ENCODE results near the gene CYTH3. TPM values are rescaled to one million over a fixed set of nuclear protein-coding genes. Genes with fewer than 3 reads are reported as not detected.
"Not testable (repeated sequence)": the region's sequence is repeated elsewhere in the genome, so short reads cannot be mapped to it uniquely, and the experiment has no call there.

The CYTH3 gene
- total and polyA plus RNA-seq, 8 donors = 3.4 to 12.5 (median 4.5) TPM

- FAIRE-seq = no peak
- TF ChIP-seq CTCF (IDR thresholded peaks at IDR 0.05) = no peak
- no peak for ATAC-seq
- Histone ChIP-seq H3K4me1 (no peaks in the 10 kb centered on the region), H3K9me3 (no peaks in the 10 kb centered on the region), H3K4me3 (no peak overlapping the region), H3K27me3 (no peaks in the 10 kb centered on the region), H3K36me3 (no peaks in the 10 kb centered on the region), H3K27ac (no peak overlapping the region)
- intact Hi-C loops (cut with DNase I) = no loop called here
- DNase-seq = no peak
- WGBS, 2 donors = 93 to 96% methylated on average over 11 of the region's 11 CpGs
Measured at GRCh38 chr7:6200971-6201370, 71.5 kb downstream of the CYTH3 start.

GRCh38 chr7:6198689-6199595 lies 73.5 kb downstream of the CYTH3 start:
- FAIRE-seq (no peak), DNase-seq (no peak), ATAC-seq (no peak)
- Histone ChIP-seq H3K36me3 (no peaks in the 10 kb centered on the region), H3K27ac (no peak overlapping the region), H3K27me3 (no peaks in the 10 kb centered on the region), H3K4me3 (no peak overlapping the region), H3K4me1 (no peaks in the 10 kb centered on the region), H3K9me3 (no peaks in the 10 kb centered on the region)
- TF ChIP-seq CTCF (IDR thresholded peaks at IDR 0.05) = no peak
- 79 to 91% methylated on average over 4 of the region's 4 CpGs for WGBS, 2 donors
- intact Hi-C loops (cut with DNase I) = no loop called here

- WGBS, 2 donors = 91 to 93% methylated on average over 8 of the region's 8 CpGs
- no peaks in the 10 kb centered on the region for H3K9me3 ChIP-seq
- FAIRE-seq (no peak), DNase-seq (no peak), ATAC-seq (no peak)
- no peak for TF ChIP-seq CTCF (IDR thresholded peaks at IDR 0.05)
- H3K27me3 ChIP-seq = no peaks in the 10 kb centered on the region
- no peaks in the 10 kb centered on the region for H3K4me1 ChIP-seq
- intact Hi-C loops (cut with DNase I) = no loop called here
- H3K4me3 ChIP-seq = no peak overlapping the region
- H3K36me3 ChIP-seq = no peaks in the 10 kb centered on the region
- no peak overlapping the region for H3K27ac ChIP-seq
Measured at GRCh38 chr7:6197801-6198551, 74.4 kb downstream of the CYTH3 start.

- TF ChIP-seq CTCF (IDR thresholded peaks at IDR 0.05) = no peak
- ATAC-seq (no peak), DNase-seq (no peak), FAIRE-seq (no peak)
- no peaks in the 10 kb centered on the region for H3K27me3 ChIP-seq
- 86 to 88% methylated on average over 8 of the region's 8 CpGs for WGBS, 2 donors
- H3K4me1 ChIP-seq = no peaks in the 10 kb centered on the region
- intact Hi-C loops (cut with DNase I) = no loop called here
- no peaks in the 10 kb centered on the region for H3K9me3 ChIP-seq
- H3K4me3 ChIP-seq = no peak overlapping the region
- no peaks in the 10 kb centered on the region for H3K36me3 ChIP-seq
- H3K27ac ChIP-seq = no peak overlapping the region
Measured at GRCh38 chr7:6193709-6194108, 78.7 kb downstream of the CYTH3 start.

DNA sequence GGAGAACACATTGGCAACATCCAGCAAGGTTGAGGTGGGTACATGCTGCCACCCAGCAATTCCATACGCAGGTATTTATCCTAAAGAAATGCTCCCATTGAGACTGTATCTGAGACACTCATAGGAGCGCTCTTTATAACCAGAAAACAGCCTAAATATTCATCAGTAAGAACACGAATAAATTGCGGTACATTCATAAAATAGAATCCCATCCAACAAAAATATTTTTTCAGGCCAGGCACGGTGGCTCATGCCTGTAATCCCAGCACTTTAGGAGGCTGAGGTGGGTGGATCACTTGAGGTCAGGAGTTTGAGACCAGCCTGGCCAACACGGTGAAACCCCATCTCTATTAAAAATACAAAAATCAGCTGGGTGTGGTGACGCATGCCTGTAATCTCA lies 81.9 kb downstream of the CYTH3 start:
- H3K4me1 ChIP-seq; H3K36me3 ChIP-seq; DNase-seq; FAIRE-seq; ATAC-seq; H3K27ac ChIP-seq; H3K9me3 ChIP-seq; H3K4me3 ChIP-seq; intact Hi-C loops (cut with DNase I); H3K27me3 ChIP-seq: not testable (repeated sequence)
- 90 to 91% methylated on average over 7 of the region's 7 CpGs for WGBS, 2 donors
